GM23338 (cell line): ENCODE results near the gene ROCK2. TPM values are rescaled to one million over a fixed set of nuclear protein-coding genes. Genes with fewer than 3 reads are reported as not detected.
A peak's percentile ranks its signal among the peaks of the same experiment; 100 is the strongest.

Experiments used
- ATAC-seq: fragments of 200-7000 bp; cut with Tn5 transposase; 3 replicates; pipeline ENCODE4 v1.9.1; 2020
- DNase-seq: peaks from one replicate; pipeline ENCODE4 v3.0.0-alpha.2; 2015; ENCODE audit warnings: low spot score
- H2AFZ ChIP-seq: fragments of 200-600 bp; sonication (generic); 2 replicates; pipeline ENCODE4 v1.8.0; 2016; ENCODE audit warnings: antibody characterized with exemption, mild to moderate bottlenecking, moderate library complexity
- H3F3A ChIP-seq: fragments of 200-600 bp; sonication (generic); replicated peaks from 2 replicates; pipeline ENCODE4 v1.8.0; 2017; ENCODE audit warnings: antibody characterized with exemption, mixed run types, low read depth
- H3K27ac ChIP-seq: fragments of 200-600 bp; sonication (generic); 2 replicates; pipeline ENCODE4 v1.6.1; 2016; ENCODE audit warnings: low read depth
- H3K27me3 ChIP-seq: fragments of 200-600 bp; sonication (generic); 2 replicates; pipeline ENCODE4 v1.8.0; 2016; ENCODE audit warnings: mild to moderate bottlenecking, mixed run types, moderate library complexity; ENCODE audit not compliant: insufficient read depth
- H3K36me3 ChIP-seq: fragments of 200-600 bp; sonication (generic); 2 replicates; pipeline ENCODE4 v1.8.0; 2016; ENCODE audit warnings: mild to moderate bottlenecking; ENCODE audit not compliant: insufficient read depth
- H3K4me1 ChIP-seq: fragments of 200-600 bp; sonication (generic); 2 replicates; pipeline ENCODE4 v1.8.0; 2016; ENCODE audit warnings: mild to moderate bottlenecking, moderate library complexity; ENCODE audit not compliant: insufficient read depth
- H3K4me2 ChIP-seq: fragments of 200-600 bp; sonication (generic); 2 replicates; pipeline ENCODE4 v1.7.1; 2017; ENCODE audit warnings: mixed run types
- H3K4me3 ChIP-seq: fragments of 200-600 bp; sonication (generic); 2 replicates; pipeline ENCODE4 v1.6.1; 2016; ENCODE audit warnings: mixed run types
- H3K79me2 ChIP-seq: fragments of 200-600 bp; sonication (generic); replicated peaks from 2 replicates; pipeline ENCODE4 v1.8.0; 2017; ENCODE audit warnings: mild to moderate bottlenecking; ENCODE audit not compliant: insufficient read depth
- H3K9me2 ChIP-seq: fragments of 200-600 bp; sonication (generic); 2 replicates; pipeline ENCODE4 v1.8.0; 2017; ENCODE audit not compliant: insufficient read depth
- H4K20me1 ChIP-seq: fragments of 200-600 bp; sonication (generic); replicated peaks from 2 replicates; pipeline ENCODE4 v1.8.0; 2017; ENCODE audit warnings: mild to moderate bottlenecking; ENCODE audit not compliant: insufficient read depth
- H3K27ac Mint-ChIP-seq: 2 replicates; pipeline ENCODE4 v1.8.0; 2020; ENCODE audit warnings: inconsistent platforms, mild to moderate bottlenecking, moderate library complexity, mixed read lengths
- H3K27me3 Mint-ChIP-seq: 3 replicates; pipeline ENCODE4 v1.8.0; 2022; ENCODE audit warnings: low read depth, mild to moderate bottlenecking, moderate library complexity, mixed read lengths, inconsistent platforms; ENCODE audit not compliant: insufficient read depth, poor library complexity
- H3K36me3 Mint-ChIP-seq: 3 replicates; pipeline ENCODE4 v1.8.0; 2021; ENCODE audit warnings: low read depth, mild to moderate bottlenecking, inconsistent platforms, moderate library complexity, mixed read lengths
- H3K4me1 Mint-ChIP-seq: 3 replicates; pipeline ENCODE4 v1.8.0; 2020; ENCODE audit warnings: mild to moderate bottlenecking, inconsistent platforms, mixed read lengths
- H3K4me3 Mint-ChIP-seq: 3 replicates; pipeline ENCODE4 v1.8.0; 2021; ENCODE audit warnings: moderate library complexity, mild to moderate bottlenecking, inconsistent platforms, mixed read lengths
- H3K9me3 Mint-ChIP-seq: 3 replicates; pipeline ENCODE4 v1.8.0; 2020; ENCODE audit warnings: moderate library complexity, mild to moderate bottlenecking, inconsistent platforms, mixed read lengths
- CREB1 ChIP-seq: fragments of 250-450 bp; sonication (Bioruptor Pico); IDR thresholded peaks from 2 replicates; pipeline ENCODE4 v1.5.0; 2020; ENCODE audit warnings: low read depth, mild to moderate bottlenecking, moderate library complexity
- CTCF ChIP-seq, 2 experiments: fragments of 200-600 bp in 1 of 2; sonication (generic) in 1 of 2; conservative IDR thresholded peaks; 2 replicates each; pipeline versions ENCODE4 v1.5.1 to v1.6.1; 2016 to 2017; ENCODE audit warnings: antibody characterized with exemption in 2 of 2, low read depth in 2 of 2, mild to moderate bottlenecking in 2 of 2, moderate library complexity in 1 of 2
- ETS1 ChIP-seq: IDR thresholded peaks from 2 replicates; pipeline ENCODE4 v1.6.1; 2016; ENCODE audit warnings: antibody characterized with exemption
- EZH2 ChIP-seq: fragments of 200-600 bp; sonication (generic); IDR thresholded peaks from one replicate; pipeline ENCODE4 v1.8.0; 2017; ENCODE audit warnings: antibody characterized with exemption, mild to moderate bottlenecking, low read depth; ENCODE audit not compliant: unreplicated experiment
- NANOG ChIP-seq: IDR thresholded peaks from 2 replicates; pipeline ENCODE4 v1.6.1; 2016; ENCODE audit warnings: antibody characterized with exemption, borderline replicate concordance
- REST ChIP-seq: IDR thresholded peaks from one replicate; pipeline ENCODE4 v1.6.1; 2018; ENCODE audit warnings: antibody characterized with exemption; ENCODE audit not compliant: unreplicated experiment
- STAT1 ChIP-seq: IDR thresholded peaks from one replicate; pipeline ENCODE4 v1.6.1; 2016; ENCODE audit warnings: antibody characterized with exemption; ENCODE audit not compliant: unreplicated experiment
- ZNF114 ChIP-seq: fragments of 250-450 bp; sonication (Bioruptor Pico); IDR thresholded peaks from 2 replicates; pipeline ENCODE4 v1.5.0; 2020; ENCODE audit warnings: mild to moderate bottlenecking, moderate library complexity
- ZNF331 ChIP-seq: fragments of 250-450 bp; sonication (Bioruptor Pico); IDR thresholded peaks from 2 replicates; pipeline ENCODE4 v1.5.0; 2020; ENCODE audit warnings: low read depth, mild to moderate bottlenecking, moderate library complexity
- ZNF462 ChIP-seq: fragments of 250-450 bp; sonication (Bioruptor Pico); IDR thresholded peaks from 2 replicates; pipeline ENCODE4 v1.5.0; 2020; ENCODE audit warnings: mild to moderate bottlenecking, moderate library complexity
- polyA plus RNA-seq: library from polyadenylated mRNA; unstranded; fragments of >200 nt; fragmentation: Nextera tagmentation; extraction: Ambion mirVana; gene quantifications from 2 replicates; pipeline ENCODE4 v1.2.1, GENCODE V29; 2016
- total RNA-seq: library from RNA; depleted of rRNA; stranded (reverse); fragments of >200 nt; shearing (Covaris generic); gene quantifications from 2 replicates; pipeline ENCODE4 v1.2.3, GENCODE V29; 2014

ROCK2 gene
- total and polyA plus RNA-seq, 2 experiments from 2014 or later, result 16.4 to 28.0 TPM

- no peak for TF ChIP-seq ZNF462 (CRISPR knock-in tag)
- no peak for TF ChIP-seq ZNF114 (CRISPR knock-in tag)
- no peak for TF ChIP-seq NANOG
- no peak for TF ChIP-seq ETS1
- TF ChIP-seq EZH2, result no peak
These were observed 44.0 kb upstream of the ROCK2 start (continued) for GRCh38 chr2:11388262-11389051.

- no peak overlapping the region for H3K4me3 Mint-ChIP-seq
- H3K36me3 Mint-ChIP-seq, result no peaks in the 10 kb centered on the region
- no peak overlapping the region for H3K4me3 ChIP-seq
- ATAC-seq (no peak), DNase-seq (no peak)
- no peak overlapping the region for H3K27ac Mint-ChIP-seq
- no peaks in the 10 kb centered on the region for H3F3A ChIP-seq
- H3K27ac ChIP-seq, result no peak overlapping the region
- H4K20me1 ChIP-seq, result no peaks in the 10 kb centered on the region
- H3K9me2 ChIP-seq, result no peaks in the 10 kb centered on the region
- peaks cover 14% of the 10 kb centered on the region; the same call in 2 of the 3 replicates for H3K4me1 Mint-ChIP-seq
- H3K79me2 ChIP-seq, result no peaks in the 10 kb centered on the region
- no peak overlapping the region for H3K4me2 ChIP-seq
- no peaks in the 10 kb centered on the region for H3K27me3 ChIP-seq
- H3K27me3 Mint-ChIP-seq, result peaks cover 7% of the 10 kb centered on the region
- H3K9me3 Mint-ChIP-seq, result no peaks in the 10 kb centered on the region
- no peaks in the 10 kb centered on the region for H3K36me3 ChIP-seq
- H2AFZ ChIP-seq, result peak overlapping the region; percentile 63; the same call in 1 of the 2 replicates
- H3K4me1 ChIP-seq, result peaks cover 4% of the 10 kb centered on the region; the same call in 1 of the 2 replicates
- TF ChIP-seq CTCF (conservative IDR thresholded peaks at IDR 0.05; ENCODE audit: low read depth in 2 of 2), result no peak
- no peak for TF ChIP-seq EZH2
- no peak for TF ChIP-seq ETS1
- no peak for TF ChIP-seq STAT1
- no peak for TF ChIP-seq REST
- TF ChIP-seq ZNF331 (CRISPR knock-in tag), result no peak
- no peak for TF ChIP-seq ZNF114 (CRISPR knock-in tag)
- TF ChIP-seq CREB1, result no peak
These were observed 43.4 kb upstream of the ROCK2 start for GRCh38 chr2:11387843-11388242.
